Kidney (tissue), 14 donors: ENCODE measurements around the gene TBC1D32. TPM values are rescaled to one million over a fixed set of nuclear protein-coding genes. Genes with fewer than 3 reads are reported as not detected.

Experiments used
- DNase-seq, 5 donors: peaks; one replicate each; pipeline ENCODE4 v3.0.0-alpha.2; 2013 to 2020
- FAIRE-seq: peaks from 2 replicates; lab custom pipeline; 2012; peaks lifted over from hg19 to GRCh38; lab: Jason Lieb, UNC
- H3K27ac ChIP-seq, 2 donors: one replicate each; pipeline ENCODE4 v1.7.0; 2013; ENCODE audit warnings: low read depth in 2 of 2, low read length in 2 of 2, inconsistent platforms in 1 of 2
- H3K27me3 ChIP-seq: one replicate; pipeline ENCODE4 v1.7.1; 2013; ENCODE audit warnings: low read length, inconsistent platforms; ENCODE audit not compliant: control insufficient read depth, insufficient read depth
- H3K36me3 ChIP-seq, 3 donors: one replicate each; pipeline versions ENCODE4 v1.7.0 to v1.7.1; 2013; ENCODE audit warnings: low read length in 3 of 3, control low read depth in 1 of 3, inconsistent platforms in 1 of 3; ENCODE audit not compliant: insufficient read depth in 3 of 3, control insufficient read depth in 2 of 3
- H3K4me1 ChIP-seq, 3 donors: one replicate each; pipeline versions ENCODE4 v1.7.0 to v1.7.1; 2013; ENCODE audit warnings: low read length in 3 of 3, inconsistent platforms in 1 of 3, low read depth in 1 of 3; ENCODE audit not compliant: control insufficient read depth in 2 of 3, insufficient read depth in 2 of 3
- H3K4me3 ChIP-seq, 3 donors: one replicate each; pipeline versions ENCODE4 v1.7.0 to v1.8.1; 2013; ENCODE audit warnings: low read length in 3 of 3, control low read depth in 1 of 3, inconsistent platforms in 1 of 3
- H3K9ac ChIP-seq, 3 donors: one replicate each; pipeline versions ENCODE4 v1.7.0 to v1.7.1; 2013; ENCODE audit warnings: low read length in 3 of 3, control low read depth in 1 of 3, inconsistent platforms in 1 of 3
- H3K9me3 ChIP-seq, 3 donors: one replicate each; pipeline versions ENCODE4 v1.7.0 to v1.7.1; 2013; ENCODE audit warnings: low read length in 3 of 3, control low read depth in 1 of 3, inconsistent platforms in 1 of 3; ENCODE audit not compliant: control insufficient read depth in 2 of 3, insufficient read depth in 1 of 3
- CTCF ChIP-seq: IDR thresholded peaks from 3 replicates; pipeline ENCODE4 v1.5.1; 2012; ENCODE audit warnings: mild to moderate bottlenecking, moderate library complexity, borderline replicate concordance; ENCODE audit not compliant: insufficient read depth; ENCODE audit errors: extremely low read depth
- intact Hi-C: fragments of 100-400 bp; cut with DNase I; formaldehyde crosslinking; loops from one replicate; pipeline ENCODE4 v1.11.1; 2022
- polyA plus RNA-seq: library from polyadenylated mRNA; stranded (reverse); fragments of 350-450 nt; fragmentation: Illumina TruSeq; extraction: RNeasy Lipid Tissue Mini Kit (QIAGEN cat#74804); gene quantifications from one replicate; pipeline ENCODE4 v1.2.3, GENCODE V29; 2014; ENCODE audit warnings: low read depth, low replicate concordance; ENCODE audit not compliant: insufficient read depth
- total RNA-seq: library from RNA; stranded (reverse); fragmentation: NEBNext Ultra II Directional; extraction: Animal tissue kit (Norgen Biotek cat#: 25700); gene quantifications from one replicate; pipeline ENCODE4 v1.2.1, GENCODE V29; 2021
- donor health status: control.
- donor health status: control.
- donor health status: control.
- donor health status: control.
- donor health status: control.
- donor health status: DM: yes; HTN: yes; CAD: no.
- donor health status: Normal renal cell carcinoma (clear cell type).

The TBC1D32 gene
- total and polyA plus RNA-seq, 2 donors from 2014 or later, result 1.9 to 12.4 TPM

DNA sequence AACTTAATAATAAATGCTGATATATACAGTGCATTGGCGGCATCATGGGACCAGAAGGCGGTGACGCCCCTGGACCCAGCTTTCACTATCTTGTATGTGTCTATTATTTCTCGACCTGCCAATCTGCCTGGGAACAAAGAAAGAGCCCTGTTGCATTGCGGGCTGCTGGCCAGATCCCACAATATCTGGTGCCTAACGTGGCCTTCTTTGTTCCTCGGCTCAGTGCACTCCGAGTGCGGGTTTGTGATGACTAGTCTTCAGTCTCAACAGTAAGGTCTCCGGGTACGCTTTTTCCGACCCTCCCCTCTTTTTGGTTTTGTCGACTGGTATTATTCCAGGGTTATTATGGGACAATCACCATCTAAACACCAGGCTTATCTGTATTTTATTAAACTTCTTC, 291.5 kb downstream of the TBC1D32 start:
- H3K27ac ChIP-seq, result no peak overlapping the region
- intact Hi-C loops, result no loop called here
- H3K9ac ChIP-seq, result no peak overlapping the region
- H3K4me3 ChIP-seq, result no peak overlapping the region
- H3K27me3 ChIP-seq, result no peaks in the 10 kb centered on the region
- TF ChIP-seq CTCF, result no peak
- DNase-seq (no peak), FAIRE-seq (no peak)
- no peaks in the 10 kb centered on the region for H3K9me3 ChIP-seq
- H3K36me3 ChIP-seq, result no peaks in the 10 kb centered on the region
- H3K4me1 ChIP-seq, result no peaks in the 10 kb centered on the region

DNA sequence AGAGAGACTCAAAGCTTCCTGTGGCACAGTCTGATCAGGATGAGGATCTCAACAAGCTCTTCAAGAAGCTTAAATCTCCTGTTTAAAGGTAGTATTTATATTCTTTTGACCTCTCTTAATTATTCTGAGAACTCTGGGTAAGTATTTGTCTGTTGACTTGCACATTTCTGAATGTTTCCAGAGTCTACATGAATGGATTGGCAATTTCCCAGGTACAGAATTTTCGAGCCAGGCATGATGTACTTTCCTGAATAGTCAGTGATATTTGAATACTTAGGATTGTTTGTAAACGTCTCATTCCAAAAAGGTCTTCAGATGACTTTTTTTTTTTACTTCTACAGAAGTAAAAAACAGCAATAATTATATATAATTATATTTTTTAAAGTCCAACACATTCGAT, 293.4 kb downstream of the TBC1D32 start:
- FAIRE-seq, result no peak
- Histone ChIP-seq H3K27me3 (no peaks in the 10 kb centered on the region), H3K27ac (no peak overlapping the region), H3K4me3 (no peak overlapping the region), H3K9me3 (no peaks in the 10 kb centered on the region), H3K9ac (no peak overlapping the region), H3K36me3 (no peaks in the 10 kb centered on the region), H3K4me1 (no peaks in the 10 kb centered on the region)
- TF ChIP-seq CTCF, result no peak
- intact Hi-C loops, result no loop called here
- DNase-seq, result no peak

DNA sequence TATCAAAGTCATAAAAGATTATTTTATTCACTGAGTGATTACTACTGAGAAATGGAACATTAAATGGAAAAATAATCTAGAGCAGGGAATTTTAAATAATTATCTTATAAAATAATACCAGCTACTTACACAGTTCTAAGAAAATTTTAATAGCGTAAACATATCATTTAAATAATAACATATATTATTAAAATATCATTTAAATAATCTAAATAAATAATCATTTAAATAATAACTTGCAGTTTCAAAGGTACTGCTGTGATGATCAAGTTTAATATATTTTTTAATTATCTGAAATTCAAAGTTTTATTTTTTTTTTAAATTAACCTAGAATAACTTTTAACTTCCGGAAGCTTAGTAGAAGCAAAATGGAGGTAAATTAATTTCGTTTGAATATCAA, 301.2 kb downstream of the TBC1D32 start:
- Histone ChIP-seq H3K27ac (no peak overlapping the region), H3K4me1 (no peaks in the 10 kb centered on the region), H3K36me3 (no peaks in the 10 kb centered on the region), H3K27me3 (no peaks in the 10 kb centered on the region), H3K9ac (no peak overlapping the region), H3K4me3 (no peak overlapping the region), H3K9me3 (no peaks in the 10 kb centered on the region)
- FAIRE-seq, result peak; percentile 90
- intact Hi-C loops, result no loop called here
- no peak for TF ChIP-seq CTCF
- no peak for DNase-seq
